Glutamatergic neuron (in vitro differentiated cells): ENCODE data around the gene FIGN. TPM values are rescaled to one million over a fixed set of nuclear protein-coding genes. Genes with fewer than 3 reads are reported as not detected.

Source experiments
- DNase-seq: peaks from one replicate; pipeline ENCODE4 v3.0.0; 2022
- H3K27ac Mint-ChIP-seq: one replicate; pipeline ENCODE4 v1.8.0; 2020; ENCODE audit warnings: mild to moderate bottlenecking, mixed read lengths, inconsistent platforms; ENCODE audit not compliant: unreplicated experiment
- H3K27me3 Mint-ChIP-seq: one replicate; pipeline ENCODE4 v1.8.0; 2020; ENCODE audit warnings: mild to moderate bottlenecking, moderate library complexity, mixed read lengths, inconsistent platforms; ENCODE audit not compliant: unreplicated experiment
- H3K36me3 Mint-ChIP-seq: one replicate; pipeline ENCODE4 v1.8.0; 2020; ENCODE audit warnings: mild to moderate bottlenecking, mixed read lengths, inconsistent platforms; ENCODE audit not compliant: unreplicated experiment
- H3K4me1 Mint-ChIP-seq: one replicate; pipeline ENCODE4 v1.8.0; 2020; ENCODE audit warnings: mild to moderate bottlenecking, low read depth, mixed read lengths, inconsistent platforms; ENCODE audit not compliant: unreplicated experiment
- H3K4me3 Mint-ChIP-seq: one replicate; pipeline ENCODE4 v1.8.0; 2020; ENCODE audit warnings: mild to moderate bottlenecking, mixed read lengths, inconsistent platforms; ENCODE audit not compliant: unreplicated experiment
- H3K9me3 Mint-ChIP-seq: one replicate; pipeline ENCODE4 v1.8.0; 2020; ENCODE audit warnings: mild to moderate bottlenecking, moderate library complexity, mixed read lengths, inconsistent platforms; ENCODE audit not compliant: unreplicated experiment
- total RNA-seq: library from RNA; stranded (reverse); fragmentation: NEBNext Ultra II Directional; extraction: Animal tissue kit (Norgen Biotek cat#: 25700); gene quantifications from one replicate; pipeline ENCODE4 v1.2.1, GENCODE V29; 2021; ENCODE audit not compliant: unreplicated experiment
- TF ChIP-seq, protein P1 (sequence below): fragments of 200-600 bp; sonication (generic); IDR thresholded peaks from one replicate; pipeline ENCODE4 v1.5.0; 2021; ENCODE audit not compliant: partially characterized antibody, unreplicated experiment

Gene FIGN
- total RNA-seq, 1 donor from 2014 or later: 12.4 TPM

DNA sequence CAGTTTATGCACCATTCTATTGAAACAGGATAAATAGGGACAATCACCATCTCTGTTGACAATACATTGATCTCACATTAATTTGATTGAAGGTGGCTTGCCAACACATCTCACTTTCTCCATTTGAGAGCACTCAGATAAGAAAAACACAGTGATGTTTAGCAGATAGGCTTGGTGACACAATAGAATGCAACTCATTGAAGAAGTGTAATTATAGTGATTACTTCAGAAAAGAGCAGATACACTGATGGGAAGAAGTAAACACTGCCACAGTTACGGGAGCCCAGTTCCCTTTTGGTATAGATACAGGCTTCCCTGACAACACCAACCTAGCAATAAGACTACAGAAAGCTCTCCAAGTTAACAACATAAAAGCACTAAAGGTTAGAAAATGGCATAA, 89.1 kb downstream of the FIGN start:
- Mint-ChIP-seq H3K36me3 (no peaks in the 10 kb centered on the region), H3K27ac (no peak overlapping the region), H3K9me3 (peaks cover 1% of the 10 kb centered on the region), H3K4me1 (peaks cover 12% of the 10 kb centered on the region), H3K4me3 (no peak overlapping the region), H3K27me3 (no peaks in the 10 kb centered on the region)
- TF ChIP-seq, protein P1, sequence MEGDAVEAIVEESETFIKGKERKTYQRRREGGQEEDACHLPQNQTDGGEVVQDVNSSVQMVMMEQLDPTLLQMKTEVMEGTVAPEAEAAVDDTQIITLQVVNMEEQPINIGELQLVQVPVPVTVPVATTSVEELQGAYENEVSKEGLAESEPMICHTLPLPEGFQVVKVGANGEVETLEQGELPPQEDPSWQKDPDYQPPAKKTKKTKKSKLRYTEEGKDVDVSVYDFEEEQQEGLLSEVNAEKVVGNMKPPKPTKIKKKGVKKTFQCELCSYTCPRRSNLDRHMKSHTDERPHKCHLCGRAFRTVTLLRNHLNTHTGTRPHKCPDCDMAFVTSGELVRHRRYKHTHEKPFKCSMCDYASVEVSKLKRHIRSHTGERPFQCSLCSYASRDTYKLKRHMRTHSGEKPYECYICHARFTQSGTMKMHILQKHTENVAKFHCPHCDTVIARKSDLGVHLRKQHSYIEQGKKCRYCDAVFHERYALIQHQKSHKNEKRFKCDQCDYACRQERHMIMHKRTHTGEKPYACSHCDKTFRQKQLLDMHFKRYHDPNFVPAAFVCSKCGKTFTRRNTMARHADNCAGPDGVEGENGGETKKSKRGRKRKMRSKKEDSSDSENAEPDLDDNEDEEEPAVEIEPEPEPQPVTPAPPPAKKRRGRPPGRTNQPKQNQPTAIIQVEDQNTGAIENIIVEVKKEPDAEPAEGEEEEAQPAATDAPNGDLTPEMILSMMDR: no peak
- no peak for DNase-seq

DNA sequence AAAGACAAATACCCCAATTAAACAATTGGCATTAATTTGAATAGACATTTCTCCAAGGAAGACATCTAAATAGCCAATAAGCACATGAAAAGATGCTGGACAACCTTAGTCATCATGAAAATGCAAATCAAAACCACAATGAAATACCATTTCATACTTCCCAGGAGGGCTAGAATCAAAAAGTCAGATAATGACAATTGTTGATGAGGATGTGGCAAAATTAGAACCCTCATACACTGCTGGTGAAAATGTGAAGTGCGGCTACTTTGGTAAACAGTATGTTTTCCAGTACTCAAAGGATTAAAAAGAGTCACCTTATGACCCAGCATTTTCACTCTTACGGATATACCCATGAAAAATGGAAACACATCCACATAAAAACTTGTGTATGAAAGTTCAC, 91.6 kb downstream of the FIGN start:
- H3K36me3 Mint-ChIP-seq: no peaks in the 10 kb centered on the region
- TF ChIP-seq, protein P1: no peak
- DNase-seq: no peak
- no peak overlapping the region for H3K27ac Mint-ChIP-seq
- no peaks in the 10 kb centered on the region for H3K27me3 Mint-ChIP-seq
- H3K4me3 Mint-ChIP-seq: no peak overlapping the region
- H3K9me3 Mint-ChIP-seq: peaks cover 1% of the 10 kb centered on the region
- H3K4me1 Mint-ChIP-seq: peaks cover 8% of the 10 kb centered on the region

DNA sequence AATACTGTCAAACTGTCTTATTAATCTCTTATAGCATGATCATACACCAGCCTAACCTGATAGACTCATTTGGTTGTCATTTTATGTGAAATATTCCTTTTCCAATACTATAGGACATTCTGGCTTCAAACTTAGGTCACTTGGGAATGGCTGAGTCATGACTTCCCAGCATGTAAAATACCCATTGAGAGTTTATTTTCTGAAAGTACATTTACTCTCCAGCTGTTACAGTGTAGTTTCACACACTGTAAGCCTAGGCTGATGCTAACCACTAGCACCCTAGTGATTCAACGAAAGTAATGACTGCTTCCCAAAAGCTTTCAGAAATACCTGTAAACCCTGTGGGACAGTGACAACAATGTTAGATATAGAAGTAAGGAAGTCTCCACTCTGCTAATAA, 93.8 kb downstream of the FIGN start:
- TF ChIP-seq, protein P1: no peak
- Mint-ChIP-seq H3K36me3 (no peaks in the 10 kb centered on the region), H3K27me3 (no peaks in the 10 kb centered on the region), H3K4me1 (peaks cover 7% of the 10 kb centered on the region), H3K9me3 (peaks cover 1% of the 10 kb centered on the region), H3K4me3 (no peak overlapping the region), H3K27ac (no peak overlapping the region)
- DNase-seq: no peak

DNA sequence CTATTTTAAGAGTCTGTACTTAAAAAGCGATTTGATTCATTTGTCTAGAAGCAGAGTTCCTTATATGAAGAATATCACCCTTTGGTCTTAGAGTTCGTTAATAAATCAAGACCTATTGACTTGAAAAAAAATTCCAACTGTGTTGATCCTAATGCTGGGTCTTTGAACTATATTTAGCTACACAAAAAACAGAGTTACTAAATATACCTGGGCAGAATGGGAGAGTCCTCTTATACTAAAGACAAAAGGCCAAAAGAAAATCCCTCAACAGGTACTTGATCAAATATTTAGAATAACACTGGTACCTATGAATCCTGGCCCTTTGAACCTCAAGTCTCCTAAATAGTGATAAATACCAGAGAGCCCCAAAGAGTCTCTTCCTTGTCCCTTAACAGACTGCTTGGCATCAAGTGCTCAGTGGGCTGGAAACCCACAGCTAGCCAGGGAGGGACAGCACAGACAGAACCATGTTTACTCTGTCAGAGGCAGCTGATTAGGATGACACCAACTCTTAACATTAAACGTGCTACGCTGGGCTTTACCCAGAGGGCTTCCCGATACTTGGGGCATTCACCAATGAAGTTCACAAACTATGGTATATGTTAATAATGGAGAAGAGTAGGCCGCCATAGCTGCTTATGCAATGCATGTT, 95.1 kb downstream of the FIGN start:
- H3K27me3 Mint-ChIP-seq: no peaks in the 10 kb centered on the region
- no peak overlapping the region for H3K27ac Mint-ChIP-seq
- no peak for DNase-seq
- H3K9me3 Mint-ChIP-seq: peaks cover 1% of the 10 kb centered on the region
- TF ChIP-seq, protein P1: no peak
- H3K4me1 Mint-ChIP-seq: peaks cover 7% of the 10 kb centered on the region
- H3K36me3 Mint-ChIP-seq: no peaks in the 10 kb centered on the region
- no peak overlapping the region for H3K4me3 Mint-ChIP-seq

DNA sequence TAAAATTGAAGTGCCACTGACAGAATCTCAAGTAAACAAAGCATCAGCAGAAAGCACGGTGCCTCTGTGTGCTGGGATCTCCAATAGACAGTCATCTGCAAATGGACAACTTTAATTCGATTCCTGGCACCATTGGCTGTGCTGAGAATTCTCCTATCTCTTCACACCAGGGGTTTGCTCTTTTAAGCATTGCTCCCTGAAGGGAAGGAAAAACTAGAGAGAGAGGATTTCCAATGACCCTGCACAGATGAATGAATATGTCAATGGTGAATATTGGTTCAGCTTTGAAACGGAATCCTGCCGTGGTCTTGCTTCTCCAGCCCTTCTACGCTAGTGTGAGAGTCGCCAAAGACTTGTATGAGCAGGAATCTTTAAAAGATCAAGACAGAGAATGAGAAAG, 97.9 kb downstream of the FIGN start:
- peaks cover 3% of the 10 kb centered on the region for H3K27me3 Mint-ChIP-seq
- H3K4me1 Mint-ChIP-seq: peaks cover 7% of the 10 kb centered on the region
- H3K36me3 Mint-ChIP-seq: no peaks in the 10 kb centered on the region
- H3K27ac Mint-ChIP-seq: no peak overlapping the region
- no peak for DNase-seq
- TF ChIP-seq, protein P1: no peak
- no peaks in the 10 kb centered on the region for H3K9me3 Mint-ChIP-seq
- peak overlapping the region; percentile 1 for H3K4me3 Mint-ChIP-seq
